ENCODE results near the gene FMNL2. TPM values are rescaled to one million over a fixed set of nuclear protein-coding genes. Genes with fewer than 3 reads are reported as not detected.

Gene FMNL2
- total RNA-seq, 1 experiment from 2014 or later: 38.2 TPM

GRCh38 chr2:152454371-152454770 is 119.4 kb downstream of the FMNL2 start:
- H3K4me3 Mint-ChIP-seq (ENCODE audit: unreplicated experiment): no peak overlapping the region
- Histone ChIP-seq H3K36me3 (ENCODE audit: control insufficient read depth, insufficient read depth, low read length) (no peaks in the 10 kb centered on the region), H3K4me1 (no peaks in the 10 kb centered on the region), H3K27me3 (replicated peaks; ENCODE audit: control insufficient read depth, insufficient read depth, low read length) (no peaks in the 10 kb centered on the region), H3K4me3 (ENCODE audit: low read depth, low read length) (no peak overlapping the region), H3K9me3 (no peaks in the 10 kb centered on the region)
- POLR2A ChIA-PET: no interaction called here
- H3K9me3 Mint-ChIP-seq (ENCODE audit: unreplicated experiment): no peaks in the 10 kb centered on the region
- CTCF ChIA-PET: no interaction called here
- BruUV-seq (replicated peaks): no TSS peak
- intact Hi-C loops (cut with micrococcal nuclease; ENCODE audit: unreplicated experiment): no loop called here
- no peak for DNase-seq
- H3K27ac Mint-ChIP-seq (ENCODE audit: unreplicated experiment): no peak overlapping the region
- no peaks in the 10 kb centered on the region for H3K27me3 Mint-ChIP-seq (ENCODE audit: insufficient read depth, unreplicated experiment)
- peaks cover 13% of the 10 kb centered on the region for H3K4me1 Mint-ChIP-seq (ENCODE audit: low read depth, unreplicated experiment)
- TF ChIP-seq CTCF (IDR thresholded peaks at IDR 0.05; ENCODE audit: insufficient read depth in 1 of 2, low read depth in 1 of 2, low read length in 1 of 2, severe bottlenecking in 1 of 2, unreplicated experiment in 1 of 2): no peak
- H3K36me3 Mint-ChIP-seq (ENCODE audit: insufficient read depth, unreplicated experiment): peaks cover 10% of the 10 kb centered on the region

GRCh38 chr2:152454960-152455359 is 120.0 kb downstream of the FMNL2 start:
- no peak overlapping the region for H3K27ac Mint-ChIP-seq (ENCODE audit: unreplicated experiment)
- H3K4me1 Mint-ChIP-seq (ENCODE audit: low read depth, unreplicated experiment): peaks cover 13% of the 10 kb centered on the region

GRCh38 chr2:152455738-152456137 is 120.8 kb downstream of the FMNL2 start:
- peaks cover 13% of the 10 kb centered on the region for H3K4me1 Mint-ChIP-seq (ENCODE audit: low read depth, unreplicated experiment)
- POLR2A ChIA-PET: no interaction called here
- peaks cover 10% of the 10 kb centered on the region for H3K36me3 Mint-ChIP-seq (ENCODE audit: insufficient read depth, unreplicated experiment)
- no peaks in the 10 kb centered on the region for H3K9me3 ChIP-seq
- no peak overlapping the region for H3K27ac Mint-ChIP-seq (ENCODE audit: unreplicated experiment)
- no peak for DNase-seq
- H3K36me3 ChIP-seq (ENCODE audit: control insufficient read depth, insufficient read depth, low read length): no peaks in the 10 kb centered on the region
- no peaks in the 10 kb centered on the region for H3K27me3 Mint-ChIP-seq (ENCODE audit: insufficient read depth, unreplicated experiment)
- H3K9me3 Mint-ChIP-seq (ENCODE audit: unreplicated experiment): no peaks in the 10 kb centered on the region
- intact Hi-C loops (cut with micrococcal nuclease; ENCODE audit: unreplicated experiment): no loop called here
- no peak overlapping the region for H3K4me3 ChIP-seq (ENCODE audit: low read depth, low read length)
- H3K4me1 ChIP-seq: no peaks in the 10 kb centered on the region
- CTCF ChIA-PET: interaction anchor here (0.6 kb wide), 1 partner anchor 488 kb away, joined by 3 read pairs; no protein-coding TSS in a partner anchor
- BruUV-seq (replicated peaks): no TSS peak
- H3K27me3 ChIP-seq (replicated peaks; ENCODE audit: control insufficient read depth, insufficient read depth, low read length): no peaks in the 10 kb centered on the region
- TF ChIP-seq CTCF (IDR thresholded peaks at IDR 0.05; ENCODE audit: insufficient read depth in 1 of 2, low read depth in 1 of 2, low read length in 1 of 2, severe bottlenecking in 1 of 2, unreplicated experiment in 1 of 2): no peak
- no peak overlapping the region for H3K4me3 Mint-ChIP-seq (ENCODE audit: unreplicated experiment)

More at GRCh38 chr2:152454960-152455359, 120.0 kb downstream of the FMNL2 start:
- intact Hi-C loops (cut with micrococcal nuclease; ENCODE audit: unreplicated experiment): no loop called here
- CTCF ChIA-PET: no interaction called here
- peaks cover 10% of the 10 kb centered on the region for H3K36me3 Mint-ChIP-seq (ENCODE audit: insufficient read depth, unreplicated experiment)
- no peaks in the 10 kb centered on the region for H3K9me3 Mint-ChIP-seq (ENCODE audit: unreplicated experiment)
- no peaks in the 10 kb centered on the region for H3K27me3 Mint-ChIP-seq (ENCODE audit: insufficient read depth, unreplicated experiment)
- Histone ChIP-seq H3K9me3 (no peaks in the 10 kb centered on the region), H3K4me3 (ENCODE audit: low read depth, low read length) (no peak overlapping the region), H3K27me3 (replicated peaks; ENCODE audit: control insufficient read depth, insufficient read depth, low read length) (no peaks in the 10 kb centered on the region), H3K4me1 (no peaks in the 10 kb centered on the region), H3K36me3 (ENCODE audit: control insufficient read depth, insufficient read depth, low read length) (no peaks in the 10 kb centered on the region)
- DNase-seq: no peak
- no peak overlapping the region for H3K4me3 Mint-ChIP-seq (ENCODE audit: unreplicated experiment)
- POLR2A ChIA-PET: no interaction called here
- BruUV-seq (replicated peaks): no TSS peak
- no peak for TF ChIP-seq CTCF (IDR thresholded peaks at IDR 0.05; ENCODE audit: insufficient read depth in 1 of 2, low read depth in 1 of 2, low read length in 1 of 2, severe bottlenecking in 1 of 2, unreplicated experiment in 1 of 2)
